NOMO-1 (cell line): ENCODE results near the gene GARIN5B.

Experiments
- DNase-seq, 2 experiments: peaks; one replicate each; lab custom pipeline; 2025; ENCODE audit not compliant: unreplicated experiment in 2 of 2; lab: John Stamatoyannopoulos, UW

GARIN5B gene

DNA sequence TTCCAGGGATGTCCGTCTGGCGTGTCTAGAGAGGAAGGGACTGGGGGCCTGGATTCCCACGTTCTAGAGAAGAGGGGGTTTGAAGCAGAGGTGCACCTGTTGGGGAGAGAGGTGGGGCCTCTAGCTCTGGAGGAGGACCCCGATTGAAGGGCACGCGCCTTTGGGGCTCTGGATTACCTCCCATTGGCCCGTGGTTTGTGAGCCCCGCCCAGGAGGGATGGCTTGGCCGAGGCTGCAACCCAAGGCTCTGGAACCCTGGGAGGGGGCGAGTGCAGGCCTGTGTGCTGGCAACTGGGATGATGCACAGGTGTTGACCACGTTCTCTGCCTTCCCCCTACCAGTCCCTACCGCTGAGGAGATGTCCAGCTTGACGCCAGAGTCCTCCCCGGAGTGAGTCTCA is 58.1 kb downstream of the GARIN5B start:
- no peak for DNase-seq
